IMR-90 (cell line): ENCODE results near the gene ABHD17C. TPM values are rescaled to one million over a fixed set of nuclear protein-coding genes. Genes with fewer than 3 reads are reported as not detected.

Experiments used
- ATAC-seq: fragments of 200-7000 bp; cut with Tn5 transposase; 2 replicates; pipeline ENCODE4 v1.9.1; 2020; ENCODE audit warnings: low read depth, mild to moderate bottlenecking, moderate library complexity
- BruUV-seq: library from RNA; stranded (reverse); fragments of 400-500 nt; replicated peaks from 2 replicates; lab custom pipeline; 2021; lab: Mats Ljungman, UMichigan
- CTCF ChIA-PET: fragments of 300-600 bp; formaldehyde crosslinking; extraction: SDS; loops from one replicate; lab custom pipeline; 2021; ENCODE audit warnings: antibody characterized with exemption; lab: Yijun Ruan, JAX
- POLR2A ChIA-PET: fragments of 300-600 bp; sonication (Branson Sonifier 250); formaldehyde crosslinking; loops from one replicate; lab custom pipeline; 2022; ENCODE audit warnings: antibody characterized with exemption; ENCODE audit not compliant: unreplicated experiment; lab: Charles Lee
- DNase-seq: peaks from one replicate; pipeline ENCODE4 v3.0.0; 2013
- H2AFZ ChIP-seq: replicated peaks from 2 replicates; pipeline ENCODE3; 2013; ENCODE audit warnings: low read length, mild to moderate bottlenecking; ENCODE audit not compliant: poor library complexity
- H2AK5ac ChIP-seq: 2 replicates; pipeline ENCODE4 v1.6.1; 2013; ENCODE audit warnings: low read depth, low read length, inconsistent platforms
- H2AK9ac ChIP-seq: replicated peaks from 2 replicates; pipeline ENCODE3; 2013; ENCODE audit warnings: mild to moderate bottlenecking, low read depth, low read length, moderate library complexity; ENCODE audit not compliant: poor library complexity
- H2BK120ac ChIP-seq: 2 replicates; pipeline ENCODE4 v1.6.1; 2013; ENCODE audit warnings: low read depth, low read length, inconsistent platforms
- H2BK15ac ChIP-seq: 3 replicates; pipeline ENCODE4 v1.6.1; 2013; ENCODE audit warnings: low read depth, low read length, inconsistent platforms
- H2BK20ac ChIP-seq: 2 replicates; pipeline ENCODE4 v1.6.1; 2013; ENCODE audit warnings: low read depth, mild to moderate bottlenecking, inconsistent platforms, low read length, moderate library complexity
- H2BK5ac ChIP-seq: 2 replicates; pipeline ENCODE4 v1.6.1; 2013; ENCODE audit warnings: mild to moderate bottlenecking, low read depth, low read length, inconsistent platforms; ENCODE audit not compliant: poor library complexity, severe bottlenecking
- H3K14ac ChIP-seq: replicated peaks from 2 replicates; pipeline ENCODE4 v1.6.1; 2013; ENCODE audit warnings: low read depth, low read length, inconsistent platforms
- H3K18ac ChIP-seq: 2 replicates; pipeline ENCODE4 v1.6.1; 2013; ENCODE audit warnings: low read depth, low read length, control low read depth
- H3K23ac ChIP-seq: 2 replicates; pipeline ENCODE4 v1.6.1; 2013; ENCODE audit warnings: low read depth, low read length, inconsistent platforms
- H3K27ac ChIP-seq: 2 replicates; pipeline ENCODE4 v1.5.1; 2013; ENCODE audit warnings: mild to moderate bottlenecking, control low read depth, low read length; ENCODE audit not compliant: insufficient read depth
- H3K27me3 ChIP-seq: 2 replicates; pipeline ENCODE4 v1.6.1; 2013; ENCODE audit warnings: low read length; ENCODE audit not compliant: control insufficient read depth, insufficient read depth
- H3K36me3 ChIP-seq: 2 replicates; pipeline ENCODE4 v1.6.1; 2013; ENCODE audit warnings: low read length, mixed read lengths; ENCODE audit not compliant: control insufficient read depth, insufficient read depth
- H3K4ac ChIP-seq: 2 replicates; pipeline ENCODE4 v1.6.1; 2013; ENCODE audit warnings: low read depth, low read length, inconsistent platforms
- H3K4me1 ChIP-seq: 2 replicates; pipeline ENCODE4 v1.6.1; 2013; ENCODE audit warnings: low read length, mixed read lengths; ENCODE audit not compliant: control insufficient read depth, insufficient read depth
- H3K4me2 ChIP-seq: 2 replicates; pipeline ENCODE4 v1.6.1; 2013; ENCODE audit warnings: low read depth, mild to moderate bottlenecking, control low read depth, low read length, moderate library complexity
- H3K4me3 ChIP-seq: 2 replicates; pipeline ENCODE4 v1.5.1; 2013; ENCODE audit warnings: low read depth, mild to moderate bottlenecking, control low read depth, low read length, moderate library complexity; ENCODE audit not compliant: insufficient read depth
- H3K56ac ChIP-seq: 2 replicates; pipeline ENCODE4 v1.6.1; 2013; ENCODE audit warnings: low read length, inconsistent platforms; ENCODE audit not compliant: insufficient read depth; ENCODE audit errors: extremely low read depth
- H3K79me1 ChIP-seq, 2 experiments: 2 replicates each; pipeline ENCODE4 v1.6.1; 2013; ENCODE audit warnings: low read length in 2 of 2, inconsistent platforms in 1 of 2, low read depth in 1 of 2
- H3K9ac ChIP-seq: 2 replicates; pipeline ENCODE4 v1.6.1; 2013; ENCODE audit warnings: low read depth, low read length, control low read depth
- H3K9me1 ChIP-seq: 2 replicates; pipeline ENCODE4 v1.6.1; 2013; ENCODE audit warnings: low read length, inconsistent platforms; ENCODE audit not compliant: insufficient read depth
- H3K9me3 ChIP-seq: 2 replicates; pipeline ENCODE4 v1.6.1; 2013; ENCODE audit warnings: low read length; ENCODE audit not compliant: control insufficient read depth, insufficient read depth
- H4K20me1 ChIP-seq: 2 replicates; pipeline ENCODE4 v1.6.1; 2013; ENCODE audit warnings: low read length, inconsistent platforms; ENCODE audit not compliant: insufficient read depth
- H4K5ac ChIP-seq: 2 replicates; pipeline ENCODE4 v1.6.1; 2013; ENCODE audit warnings: mild to moderate bottlenecking, low read depth, low read length, control low read depth
- H4K8ac ChIP-seq, 2 experiments: 2 replicates each; pipeline ENCODE4 v1.6.1; 2013; ENCODE audit warnings: low read depth in 2 of 2, low read length in 2 of 2, control low read depth in 1 of 2, inconsistent platforms in 1 of 2
- H4K91ac ChIP-seq: 2 replicates; pipeline ENCODE4 v1.6.1; 2013; ENCODE audit warnings: low read depth, low read length, inconsistent platforms; ENCODE audit not compliant: insufficient read depth
- BHLHE40 ChIP-seq: fragments of 150-350 bp; IDR thresholded peaks from 2 replicates; pipeline ENCODE4 v1.6.1; 2016; ENCODE audit warnings: mild to moderate bottlenecking, low read depth, low read length
- CEBPB ChIP-seq: IDR thresholded peaks from 2 replicates; pipeline ENCODE4 v1.6.1; 2012; ENCODE audit warnings: low read depth, low read length, improper control_type of control experiment
- CHD1 ChIP-seq: IDR thresholded peaks from 2 replicates; pipeline ENCODE4 v1.6.1; 2012; ENCODE audit warnings: low read depth, low read length, improper control_type of control experiment
- FOS ChIP-seq: fragments of 150-350 bp; IDR thresholded peaks from 2 replicates; pipeline ENCODE4 v1.6.1; 2016; ENCODE audit warnings: low read depth, low read length
- MAFK ChIP-seq: IDR thresholded peaks from 2 replicates; pipeline ENCODE4 v1.6.1; 2012; ENCODE audit warnings: low read depth, low read length, improper control_type of control experiment
- MAZ ChIP-seq: IDR thresholded peaks from 2 replicates; pipeline ENCODE4 v1.6.1; 2012; ENCODE audit warnings: low read depth, mild to moderate bottlenecking, low read length, improper control_type of control experiment, moderate library complexity, borderline replicate concordance
- MXI1 ChIP-seq: IDR thresholded peaks from 2 replicates; pipeline ENCODE4 v1.6.1; 2012; ENCODE audit warnings: low read depth, mild to moderate bottlenecking, low read length, moderate library complexity, borderline replicate concordance
- NFE2L2 ChIP-seq: fragments of 150-350 bp; IDR thresholded peaks from 2 replicates; pipeline ENCODE4 v1.6.1; 2016; ENCODE audit warnings: low read depth, mild to moderate bottlenecking, low read length
- POLR2A ChIP-seq: IDR thresholded peaks from 2 replicates; pipeline ENCODE4 v1.6.1; 2012; ENCODE audit warnings: mild to moderate bottlenecking, low read depth, low read length
- RAD21 ChIP-seq: IDR thresholded peaks from 2 replicates; pipeline ENCODE4 v1.6.1; 2012; ENCODE audit warnings: low read length, improper control_type of control experiment
- RCOR1 ChIP-seq: IDR thresholded peaks from 2 replicates; pipeline ENCODE4 v1.6.1; 2012; ENCODE audit warnings: mild to moderate bottlenecking, low read length, improper control_type of control experiment; ENCODE audit not compliant: insufficient replicate concordance
- RFX5 ChIP-seq: IDR thresholded peaks from 2 replicates; pipeline ENCODE4 v1.8.0; 2012; ENCODE audit warnings: low read depth, mild to moderate bottlenecking, low read length, moderate library complexity
- SMC3 ChIP-seq: fragments of 150-350 bp; IDR thresholded peaks from 2 replicates; pipeline ENCODE4 v1.6.1; 2016; ENCODE audit warnings: low read depth, mild to moderate bottlenecking, antibody characterized with exemption, low read length, moderate library complexity
- WGBS, 2 experiments: methylation state at CpG; one replicate each; pipeline versions ENCODE4 v1.1.5 to v1.1.7; 2013; ENCODE audit warnings: missing lambda C conversion rate in 2 of 2; ENCODE audit not compliant: insufficient read length in 1 of 2; ENCODE audit errors: extremely low coverage in 2 of 2; 5-methylcytosine and 5-hydroxymethylcytosine counted together
- dilution Hi-C: fragments of 300-500 bp; cut with HindIII; formaldehyde crosslinking; loops from one replicate; pipeline ENCODE4 v1.14.3; 2018; ENCODE audit warnings: low sequenced_read_pairs; ENCODE audit not compliant: unreplicated experiment
- in situ Hi-C: fragments of 300-500 bp; cut with MboI; formaldehyde crosslinking; loops from 3 replicates; pipeline ENCODE4 v1.14.3; 2019; ENCODE audit warnings: low sequenced_read_pairs, inconsistent platforms, mixed read lengths
- intact Hi-C: fragments of 100-400 bp; cut with micrococcal nuclease; formaldehyde crosslinking; loops from 2 replicates; pipeline ENCODE4 v1.10.0; 2022
- polyA plus RNA-seq, 3 experiments: library from polyadenylated mRNA; depleted of rRNA; stranded (reverse); fragments of >200 nt; gene quantifications; 2 replicates each; pipeline ENCODE4 v1.2.3, GENCODE V29; 2012; ENCODE audit warnings: low replicate concordance in 1 of 3
- total RNA-seq: library from RNA; depleted of rRNA; stranded (reverse); fragments of >200 nt; gene quantifications from 2 replicates; pipeline ENCODE4 v1.2.3, GENCODE V29; 2012
- TF ChIP-seq, protein P1 (sequence below): fragments of 150-350 bp; IDR thresholded peaks from 2 replicates; pipeline ENCODE4 v1.6.1; 2016; ENCODE audit warnings: low read depth, mild to moderate bottlenecking, low read length, moderate library complexity, borderline replicate concordance
- TF ChIP-seq, protein P2 (sequence below): conservative IDR thresholded peaks from 2 replicates; pipeline ENCODE4 v1.5.1; 2012; ENCODE audit warnings: mild to moderate bottlenecking, low read depth, low read length, improper control_type of control experiment
- TF ChIP-seq, protein P3 (sequence below): fragments of 150-350 bp; IDR thresholded peaks from 2 replicates; pipeline ENCODE4 v1.6.1; 2017; ENCODE audit warnings: mild to moderate bottlenecking, antibody characterized with exemption, low read length, low read depth

The ABHD17C gene
- total and polyA plus RNA-seq, 2 of the 4 experiments (the other 2 are of a cell fraction): 5.4 to 10.3 TPM

GRCh38 chr15:80785811-80786354, 90.8 kb downstream of the ABHD17C start:
- Histone ChIP-seq H4K5ac (no peak overlapping the region), H3K14ac (no peak overlapping the region), H3K4me2 (no peak overlapping the region; the same call in 1 of the 2 replicates), H3K27me3 (no peaks in the 10 kb centered on the region), H3K4me1 (peaks cover 26% of the 10 kb centered on the region), H2BK5ac (no peak overlapping the region), H3K27ac (no peak overlapping the region), H3K18ac (no peak overlapping the region), H3K36me3 (peaks cover 62% of the 10 kb centered on the region), H3K4ac (no peak overlapping the region), H3K9me1 (peaks cover 11% of the 10 kb centered on the region), H3K9me3 (no peaks in the 10 kb centered on the region), H3K56ac (no peak overlapping the region), H4K8ac (no peak overlapping the region), H3K79me1 (peaks cover 6 to 56% of the 10 kb centered on the region in 2 experiments; a peak in 3 of 4 replicates), H2BK15ac (no peak overlapping the region), H3K4me3 (no peak overlapping the region), H2AK5ac (no peak overlapping the region), H4K91ac (no peak overlapping the region), H2AFZ (no peak overlapping the region), H3K9ac (no peak overlapping the region), H2AK9ac (no peak overlapping the region), H3K23ac (peak overlapping the region; percentile 43; the same call in 1 of the 2 replicates), H2BK20ac (no peak overlapping the region), H4K20me1 (peaks cover 85% of the 10 kb centered on the region), H2BK120ac (no peak overlapping the region)
- DNase-seq: no peak
- intact Hi-C loops (no loop called here), dilution Hi-C loops (no loop called here), in situ Hi-C loops (no loop called here)
- ATAC-seq: no peak
- POLR2A ChIA-PET: no interaction called here
- TF ChIP-seq SMC3 (no peak), CEBPB (no peak), CHD1 (no peak), RAD21 (no peak), POLR2A (no peak), MAFK (no peak), RFX5 (no peak), RCOR1 (no peak), NFE2L2 (no peak), BHLHE40 (no peak), MXI1 (no peak), MAZ (no peak), FOS (no peak)
- TF ChIP-seq, protein P1, sequence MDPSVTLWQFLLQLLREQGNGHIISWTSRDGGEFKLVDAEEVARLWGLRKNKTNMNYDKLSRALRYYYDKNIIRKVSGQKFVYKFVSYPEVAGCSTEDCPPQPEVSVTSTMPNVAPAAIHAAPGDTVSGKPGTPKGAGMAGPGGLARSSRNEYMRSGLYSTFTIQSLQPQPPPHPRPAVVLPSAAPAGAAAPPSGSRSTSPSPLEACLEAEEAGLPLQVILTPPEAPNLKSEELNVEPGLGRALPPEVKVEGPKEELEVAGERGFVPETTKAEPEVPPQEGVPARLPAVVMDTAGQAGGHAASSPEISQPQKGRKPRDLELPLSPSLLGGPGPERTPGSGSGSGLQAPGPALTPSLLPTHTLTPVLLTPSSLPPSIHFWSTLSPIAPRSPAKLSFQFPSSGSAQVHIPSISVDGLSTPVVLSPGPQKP: no peak
- TF ChIP-seq, protein P2, sequence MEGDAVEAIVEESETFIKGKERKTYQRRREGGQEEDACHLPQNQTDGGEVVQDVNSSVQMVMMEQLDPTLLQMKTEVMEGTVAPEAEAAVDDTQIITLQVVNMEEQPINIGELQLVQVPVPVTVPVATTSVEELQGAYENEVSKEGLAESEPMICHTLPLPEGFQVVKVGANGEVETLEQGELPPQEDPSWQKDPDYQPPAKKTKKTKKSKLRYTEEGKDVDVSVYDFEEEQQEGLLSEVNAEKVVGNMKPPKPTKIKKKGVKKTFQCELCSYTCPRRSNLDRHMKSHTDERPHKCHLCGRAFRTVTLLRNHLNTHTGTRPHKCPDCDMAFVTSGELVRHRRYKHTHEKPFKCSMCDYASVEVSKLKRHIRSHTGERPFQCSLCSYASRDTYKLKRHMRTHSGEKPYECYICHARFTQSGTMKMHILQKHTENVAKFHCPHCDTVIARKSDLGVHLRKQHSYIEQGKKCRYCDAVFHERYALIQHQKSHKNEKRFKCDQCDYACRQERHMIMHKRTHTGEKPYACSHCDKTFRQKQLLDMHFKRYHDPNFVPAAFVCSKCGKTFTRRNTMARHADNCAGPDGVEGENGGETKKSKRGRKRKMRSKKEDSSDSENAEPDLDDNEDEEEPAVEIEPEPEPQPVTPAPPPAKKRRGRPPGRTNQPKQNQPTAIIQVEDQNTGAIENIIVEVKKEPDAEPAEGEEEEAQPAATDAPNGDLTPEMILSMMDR: no peak
- TF ChIP-seq, protein P3, sequence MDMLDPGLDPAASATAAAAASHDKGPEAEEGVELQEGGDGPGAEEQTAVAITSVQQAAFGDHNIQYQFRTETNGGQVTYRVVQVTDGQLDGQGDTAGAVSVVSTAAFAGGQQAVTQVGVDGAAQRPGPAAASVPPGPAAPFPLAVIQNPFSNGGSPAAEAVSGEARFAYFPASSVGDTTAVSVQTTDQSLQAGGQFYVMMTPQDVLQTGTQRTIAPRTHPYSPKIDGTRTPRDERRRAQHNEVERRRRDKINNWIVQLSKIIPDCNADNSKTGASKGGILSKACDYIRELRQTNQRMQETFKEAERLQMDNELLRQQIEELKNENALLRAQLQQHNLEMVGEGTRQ: no peak
- WGBS, 2 experiments: 60% methylated on average over 1 of the region's 5 CpGs; no CpG with 5 or more reads in 1 of the 2 experiments
- CTCF ChIA-PET: interaction anchor here (0.9 to 2.3 kb wide), 4 partner anchors 9 to 698 kb away, joined by 3 to 7 read pairs (median 4); no protein-coding TSS in a partner anchor
- no TSS peak for BruUV-seq
